Esophagus muscularis mucosa (tissue), 4 donors: ENCODE data around the gene RIN3. TPM values are rescaled to one million over a fixed set of nuclear protein-coding genes. Genes with fewer than 3 reads are reported as not detected.
A peak's percentile ranks its signal among the peaks of the same experiment; 100 is the strongest.

Experiments used
- DNase-seq: peaks from one replicate; pipeline ENCODE4 v3.0.0-alpha.2; 2017; ENCODE audit errors: extremely low spot score
- H3K27ac ChIP-seq, 4 donors: fragments of 200-600 bp; sonication (generic); replicated peaks in 1 of 4; 1 replicate in 3 of 4; 2 replicates in 1 of 4; pipeline ENCODE4 v1.5.1; 2016 to 2019; ENCODE audit warnings: mild to moderate bottlenecking in 1 of 4
- H3K27me3 ChIP-seq, 4 donors: fragments of 200-600 bp; sonication (generic); one replicate each; pipeline versions ENCODE4 v1.5.1 to v1.6.0; 2016 to 2019
- H3K36me3 ChIP-seq, 4 donors: fragments of 200-600 bp; sonication (generic); one replicate each; pipeline ENCODE4 v1.5.1; 2016 to 2019
- H3K4me1 ChIP-seq, 4 donors: fragments of 200-600 bp; sonication (generic); one replicate each; pipeline ENCODE4 v1.5.1; 2016 to 2019
- H3K4me3 ChIP-seq, 4 donors: fragments of 200-600 bp; sonication (generic); 1 replicate in 2 of 4; 2 replicates in 2 of 4; pipeline ENCODE4 v1.5.1; 2016 to 2019; ENCODE audit warnings: mild to moderate bottlenecking in 4 of 4, moderate library complexity in 1 of 4
- H3K9me3 ChIP-seq, 4 donors: fragments of 200-600 bp; sonication (generic); 1 replicate in 3 of 4; 2 replicates in 1 of 4; pipeline ENCODE4 v1.5.1; 2016 to 2019
- CTCF ChIP-seq, 3 experiments: fragments of 200-600 bp in 2 of 3; fragments of 450-650 bp in 1 of 3; sonication (generic) in 2 of 3; IDR thresholded peaks; one replicate each; pipeline ENCODE4 v1.5.1; 2017 to 2019; ENCODE audit warnings: antibody characterized with exemption in 3 of 3, mild to moderate bottlenecking in 2 of 3, moderate library complexity in 1 of 3
- EP300 ChIP-seq: sonication (generic); formaldehyde crosslinking; IDR thresholded peaks from one replicate; pipeline ENCODE4 v1.6.1; 2017; ENCODE audit warnings: antibody characterized with exemption
- POLR2A ChIP-seq: fragments of 450-650 bp; IDR thresholded peaks from one replicate; pipeline ENCODE4 v1.6.1; 2017; ENCODE audit warnings: antibody characterized with exemption, moderate library complexity, mild to moderate bottlenecking, low read depth
- POLR2AphosphoS5 ChIP-seq, 2 donors: sonication (generic); formaldehyde crosslinking; IDR thresholded peaks; one replicate each; pipeline ENCODE4 v1.6.1; 2017; ENCODE audit warnings: antibody characterized with exemption in 2 of 2
- WGBS: methylation state at CpG from one replicate; pipeline ENCODE4 v1.1.5; 2018; 5-methylcytosine and 5-hydroxymethylcytosine counted together
- intact Hi-C: fragments of 100-400 bp; cut with DNase I; formaldehyde crosslinking; loops from one replicate; pipeline ENCODE4 v1.15.1; 2023
- total RNA-seq, 4 donors: library from RNA; depleted of rRNA; stranded (reverse); fragments of >200 nt; gene quantifications; one replicate each; pipeline versions ENCODE4 v1.1.0 to v1.2.1, GENCODE V29; 2016

The RIN3 gene
- total RNA-seq, 4 donors from 2014 or later = 10.6 to 20.0 (median 13.1) TPM

GRCh38 chr14:92484132-92484823, 29.3 kb upstream of the RIN3 start:
- intact Hi-C loops = no loop called here
- Histone ChIP-seq H3K36me3 (no peaks in the 10 kb centered on the region), H3K27ac (no peak overlapping the region), H3K4me1 (peaks cover 5 to 12% (median 7%) of the 10 kb centered on the region in 4 donors), H3K9me3 (no peaks in the 10 kb centered on the region), H3K4me3 (no peak overlapping the region), H3K27me3 (no peaks in the 10 kb centered on the region)
- 95% methylated on average over 5 of the region's 7 CpGs for WGBS
- TF ChIP-seq POLR2A = no peak
- no peak for TF ChIP-seq POLR2AphosphoS5 (IDR thresholded peaks at IDR 0.05)
- TF ChIP-seq CTCF (IDR thresholded peaks at IDR 0.05) = no peak
- no peak for TF ChIP-seq EP300
- DNase-seq = no peak

GRCh38 chr14:92486881-92487280, 26.7 kb upstream of the RIN3 start:
- H3K27ac ChIP-seq = no peak overlapping the region

GRCh38 chr14:92487513-92488133, 26.0 kb upstream of the RIN3 start:
- 76% methylated on average over 10 of the region's 10 CpGs for WGBS
- no peaks in the 10 kb centered on the region for H3K9me3 ChIP-seq
- TF ChIP-seq POLR2A = no peak
- TF ChIP-seq POLR2AphosphoS5 (IDR thresholded peaks at IDR 0.05) = no peak
- TF ChIP-seq CTCF (IDR thresholded peaks at IDR 0.05) = no peak
- TF ChIP-seq EP300 = no peak
- intact Hi-C loops = no loop called here
- no peaks in the 10 kb centered on the region for H3K27me3 ChIP-seq
- DNase-seq = no peak
- H3K36me3 ChIP-seq = no peaks in the 10 kb centered on the region
- no peak overlapping the region for H3K27ac ChIP-seq
- peaks cover 0 to 12% (median 9%) of the 10 kb centered on the region in 4 donors for H3K4me1 ChIP-seq
- H3K4me3 ChIP-seq = no peak overlapping the region

More at GRCh38 chr14:92486881-92487280, 26.7 kb upstream of the RIN3 start:
- H3K4me1 ChIP-seq = peaks cover under 1 to 12% (median 9%) of the 10 kb centered on the region in 4 donors
- H3K27me3 ChIP-seq = no peaks in the 10 kb centered on the region
- H3K4me3 ChIP-seq = no peak overlapping the region
- DNase-seq = no peak
- H3K9me3 ChIP-seq = no peaks in the 10 kb centered on the region
- H3K36me3 ChIP-seq = no peaks in the 10 kb centered on the region
- 66% methylated on average over 4 of the region's 4 CpGs for WGBS
- TF ChIP-seq POLR2AphosphoS5 (IDR thresholded peaks at IDR 0.05) = no peak
- TF ChIP-seq CTCF (IDR thresholded peaks at IDR 0.05) = no peak
- no peak for TF ChIP-seq EP300
- TF ChIP-seq POLR2A = no peak
- intact Hi-C loops = no loop called here

GRCh38 chr14:92489394-92490238, 24.0 kb upstream of the RIN3 start:
- Histone ChIP-seq H3K4me3 (no peak overlapping the region), H3K27me3 (no peaks in the 10 kb centered on the region), H3K27ac (peak overlapping the region in 3 of 4 donors; percentile 7 to 35 (median 30)), H3K9me3 (no peaks in the 10 kb centered on the region), H3K4me1 (peaks cover 0 to 12% (median 9%) of the 10 kb centered on the region in 4 donors), H3K36me3 (no peaks in the 10 kb centered on the region)
- TF ChIP-seq EP300 = no peak
- no peak for TF ChIP-seq POLR2A
- TF ChIP-seq CTCF (IDR thresholded peaks at IDR 0.05) = no peak
- TF ChIP-seq POLR2AphosphoS5 (IDR thresholded peaks at IDR 0.05) = no peak
- 91% methylated on average over 17 of the region's 21 CpGs for WGBS
- no peak for DNase-seq
- intact Hi-C loops = no loop called here
